ENCODE data around the gene CADM1.

GRCh38 chr11:115173136-115173535 is 331.1 kb downstream of the CADM1 start:
- no peak for TF ChIP-seq EZH2 (IDR thresholded peaks at IDR 0.05; ENCODE audit: borderline replicate concordance, control insufficient read depth, low read depth, low read length)
- no peak for TF ChIP-seq CTCF (IDR thresholded peaks at IDR 0.05 in 2 of 3, conservative IDR thresholded peaks at IDR 0.05 in 1 of 3; ENCODE audit: control insufficient read depth in 2 of 3, extremely low read depth in 1 of 3, insufficient read depth in 1 of 3, low read depth in 3 of 3, low read length in 3 of 3)
- TF ChIP-seq RELA (IDR thresholded peaks at IDR 0.05; ENCODE audit: borderline replicate concordance, partially characterized antibody), result no peak
- no peak for TF ChIP-seq CHD2 (IDR thresholded peaks at IDR 0.05; ENCODE audit: borderline replicate concordance, low read depth, low read length)
- no peak for TF ChIP-seq SMARCA5 (IDR thresholded peaks at IDR 0.05)
- no peak for TF ChIP-seq POLR2A (IDR thresholded peaks at IDR 0.05; ENCODE audit: low read depth, low read length)
- TF ChIP-seq MXI1 (IDR thresholded peaks at IDR 0.05; ENCODE audit: low read depth, low read length), result no peak
- TF ChIP-seq SIN3A (IDR thresholded peaks at IDR 0.05; ENCODE audit: low read depth, low read length), result no peak
- no peak for TF ChIP-seq RCOR1 (conservative IDR thresholded peaks at IDR 0.05; ENCODE audit: low read depth, low read length)
- TF ChIP-seq NKRF (conservative IDR thresholded peaks at IDR 0.05), result no peak
